Renal cortex interstitium (tissue), 11 donors: ENCODE results near the gene RBMS2. TPM values are rescaled to one million over a fixed set of nuclear protein-coding genes. Genes with fewer than 3 reads are reported as not detected.
"Not testable (repeated sequence)": the region's sequence is repeated elsewhere in the genome, so short reads cannot be mapped to it uniquely, and the experiment has no call there.

Experiments used
- DNase-seq, 11 donors: peaks; one replicate each; pipeline ENCODE4 v3.0.0-alpha.2; 2013; ENCODE audit warnings: low read depth in 9 of 11, low spot score in 4 of 11; ENCODE audit errors: extremely low read depth in 1 of 11
- polyA plus RNA-seq, 3 donors: library from polyadenylated mRNA; unstranded; fragments of 120-200 nt; gene quantifications; one replicate each; pipeline ENCODE4 v1.2.1, GENCODE V29; 2013; ENCODE audit not compliant: insufficient read length in 3 of 3

The RBMS2 gene
- polyA plus RNA-seq, 3 donors: 35.8 to 40.9 (median 40.7) TPM

- DNase-seq: not testable (repeated sequence)
These were observed 23.3 kb upstream of the RBMS2 start for GRCh38 chr12:56498126-56498902.

GRCh38 chr12:56499452-56499851, 22.2 kb upstream of the RBMS2 start:
- DNase-seq: not testable (repeated sequence)

- DNase-seq: not testable (repeated sequence)
These were observed 21.7 kb upstream of the RBMS2 start for GRCh38 chr12:56499879-56500278.

- no peak for DNase-seq
These were observed 10.8 kb upstream of the RBMS2 start for GRCh38 chr12:56510786-56511185.

- DNase-seq: not testable (repeated sequence)
These were observed 7.7 kb upstream of the RBMS2 start for GRCh38 chr12:56514014-56514318.

DNA sequence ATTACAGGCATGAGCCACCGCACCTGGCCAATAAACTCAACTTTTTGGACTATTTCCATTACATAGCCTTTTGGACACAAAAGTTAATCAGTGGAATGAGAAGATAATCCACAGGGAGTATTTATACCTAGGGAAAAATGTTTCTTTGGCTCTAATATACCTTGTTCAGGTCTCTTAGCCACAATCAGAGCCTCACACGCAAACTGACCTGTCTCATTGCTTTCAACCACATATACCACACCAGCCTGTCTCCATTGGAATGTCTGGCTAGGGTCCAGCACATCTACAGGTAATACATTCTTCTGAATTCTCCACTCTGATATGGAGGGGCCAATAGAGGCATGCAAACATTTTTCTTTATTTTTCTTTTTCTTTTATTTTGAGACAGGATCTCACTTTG, 3.8 kb upstream of the RBMS2 start:
- no peak for DNase-seq

DNA sequence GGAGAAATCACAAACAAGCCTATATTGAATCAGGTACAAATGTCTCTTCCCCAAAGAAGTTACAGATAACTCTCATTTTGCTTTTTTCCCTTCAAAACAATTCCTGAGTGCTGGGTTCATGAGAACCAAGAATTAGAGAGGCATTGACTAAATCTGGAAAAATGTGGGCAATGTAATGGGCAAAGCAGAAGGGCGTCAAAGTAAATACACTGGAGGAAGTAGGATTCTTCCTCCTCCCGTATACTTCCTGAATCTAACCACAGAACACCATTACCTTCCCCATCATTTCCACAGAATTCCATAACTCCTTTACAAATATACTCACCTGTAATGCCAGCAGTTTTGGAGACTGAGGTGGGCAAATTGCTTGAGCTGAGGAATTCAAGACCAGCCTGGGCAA, 3.0 kb upstream of the RBMS2 start:
- DNase-seq: no peak

GRCh38 chr12:56520048-56520447, 1.6 kb upstream of the RBMS2 start:
- DNase-seq: no peak

GRCh38 chr12:56520506-56520905, 1.1 kb upstream of the RBMS2 start:
- no peak for DNase-seq

GRCh38 chr12:56521209-56521589, 421 bp upstream of the RBMS2 start:
- no peak for DNase-seq

- no peak for DNase-seq
These were observed 982 bp downstream of the RBMS2 start for GRCh38 chr12:56522411-56523193.

DNA sequence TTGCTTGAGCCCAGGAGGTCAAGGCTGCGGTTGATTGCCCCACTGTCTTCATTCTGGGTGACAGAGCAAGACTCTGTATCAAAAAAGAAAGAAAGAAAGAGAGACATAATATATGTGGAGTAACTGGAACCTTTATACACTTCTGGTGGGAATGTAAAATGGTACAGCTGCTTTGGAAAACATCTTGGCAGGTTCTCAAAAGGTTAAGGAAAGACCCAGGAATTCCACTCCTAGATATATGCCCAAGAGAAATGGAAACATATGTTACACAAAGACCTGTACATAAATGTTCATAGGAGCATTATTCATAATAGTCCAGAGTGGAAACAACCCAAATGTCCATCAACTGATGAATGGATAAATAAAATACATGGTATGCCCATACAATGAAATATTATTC, 7.2 kb downstream of the RBMS2 start:
- DNase-seq: no peak

- no peak for DNase-seq
These were observed 8.0 kb downstream of the RBMS2 start for GRCh38 chr12:56529656-56530055.

- no peak for DNase-seq
These were observed 8.9 kb downstream of the RBMS2 start for GRCh38 chr12:56530390-56531055.

- DNase-seq: no peak
These were observed 15.9 kb downstream of the RBMS2 start for GRCh38 chr12:56537546-56537945.

- no peak for DNase-seq
These were observed 20.0 kb downstream of the RBMS2 start for GRCh38 chr12:56541631-56542030.

DNA sequence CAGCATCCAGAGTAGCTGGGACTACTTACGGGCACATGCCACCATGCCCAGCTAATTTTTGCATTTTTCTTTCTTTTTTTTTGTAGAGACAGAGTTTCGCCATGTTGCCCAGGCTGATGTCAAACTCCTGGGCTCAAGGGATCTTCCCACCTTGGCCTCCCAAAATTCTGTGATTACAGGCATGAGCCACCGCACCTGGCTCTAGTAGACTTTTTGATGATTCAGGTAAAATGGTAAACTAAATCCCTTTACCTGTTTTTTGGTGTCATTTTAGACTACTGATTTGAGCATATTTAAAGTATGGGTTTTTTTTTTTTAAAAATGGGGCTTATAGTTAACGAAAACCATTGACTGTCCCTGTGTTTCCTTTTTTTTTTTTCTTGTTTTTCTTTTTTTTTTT, 20.5 kb downstream of the RBMS2 start:
- no peak for DNase-seq

DNA sequence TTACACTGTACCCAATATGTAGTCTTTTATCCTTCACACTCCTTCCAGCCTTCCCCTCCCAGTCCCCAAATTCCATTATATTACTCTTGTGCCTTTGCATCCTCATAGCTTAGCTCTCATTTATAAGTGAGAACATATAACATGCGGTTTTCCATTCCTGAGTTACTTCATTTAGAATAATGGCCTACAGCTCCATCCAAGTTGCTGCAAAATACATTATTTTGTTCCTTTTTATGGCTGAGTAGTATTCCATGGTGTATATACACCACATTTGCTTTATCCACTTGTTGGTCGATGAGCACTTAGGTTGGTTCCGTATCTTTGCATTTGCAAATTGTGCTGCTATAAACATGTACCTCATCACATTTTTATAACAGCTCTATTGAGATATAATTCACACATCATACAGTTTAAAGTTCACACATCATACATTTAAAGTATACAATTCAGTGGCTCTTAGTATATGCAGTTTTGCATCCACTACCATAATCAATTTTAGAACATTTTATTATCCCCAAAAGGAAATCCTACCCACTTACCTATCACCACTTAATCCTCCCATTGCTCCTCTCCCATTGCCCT, 23.5 kb downstream of the RBMS2 start:
- DNase-seq: no peak

DNA sequence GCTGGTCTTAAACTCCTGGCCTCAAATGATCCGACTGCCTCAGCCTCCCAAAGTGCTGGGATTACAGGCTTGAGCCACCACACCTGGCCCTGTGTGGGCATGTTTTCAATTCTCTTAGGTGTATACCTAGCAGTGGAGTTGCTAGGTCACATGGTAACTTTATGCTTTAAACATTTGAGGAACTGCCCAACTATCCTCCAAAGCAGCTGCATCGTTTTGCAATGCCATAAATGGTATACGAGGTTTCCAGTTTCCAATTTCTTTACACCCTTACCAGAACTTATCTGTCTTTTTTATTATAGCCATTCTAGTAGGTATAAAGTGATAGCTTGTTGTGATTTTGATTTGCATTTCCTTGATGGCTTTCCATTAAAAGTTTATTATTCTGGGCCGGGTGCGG, 25.1 kb downstream of the RBMS2 start:
- DNase-seq: no peak

DNA sequence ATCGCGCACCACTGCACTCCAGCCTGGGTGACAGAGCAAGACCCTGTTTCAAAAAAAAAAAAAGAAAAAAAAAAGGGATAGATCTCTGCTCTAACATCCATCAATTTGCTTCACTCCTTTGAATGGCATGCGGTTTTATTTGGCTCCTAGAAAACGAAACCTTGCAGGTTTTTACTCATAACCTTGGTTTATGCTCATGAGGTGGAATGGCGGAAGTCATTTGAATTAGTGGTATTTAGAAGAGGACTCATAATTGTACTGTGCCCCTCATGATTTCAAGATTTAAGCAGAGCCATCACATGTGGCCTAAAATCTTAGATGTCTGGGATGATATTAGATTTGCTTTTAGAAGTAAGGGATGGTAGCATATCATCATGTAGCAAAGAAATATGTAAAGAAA, 29.4 kb downstream of the RBMS2 start:
- no peak for DNase-seq
